Measurements from ENCODE around the gene CFAP251. TPM values are rescaled to one million over a fixed set of nuclear protein-coding genes. Genes with fewer than 3 reads are reported as not detected.

Gene CFAP251
- total and polyA plus RNA-seq, 2 donors (not counting 3 experiments of a cell fraction or from before 2014, with no cell fraction given): 3.3 to 4.0 TPM

DNA sequence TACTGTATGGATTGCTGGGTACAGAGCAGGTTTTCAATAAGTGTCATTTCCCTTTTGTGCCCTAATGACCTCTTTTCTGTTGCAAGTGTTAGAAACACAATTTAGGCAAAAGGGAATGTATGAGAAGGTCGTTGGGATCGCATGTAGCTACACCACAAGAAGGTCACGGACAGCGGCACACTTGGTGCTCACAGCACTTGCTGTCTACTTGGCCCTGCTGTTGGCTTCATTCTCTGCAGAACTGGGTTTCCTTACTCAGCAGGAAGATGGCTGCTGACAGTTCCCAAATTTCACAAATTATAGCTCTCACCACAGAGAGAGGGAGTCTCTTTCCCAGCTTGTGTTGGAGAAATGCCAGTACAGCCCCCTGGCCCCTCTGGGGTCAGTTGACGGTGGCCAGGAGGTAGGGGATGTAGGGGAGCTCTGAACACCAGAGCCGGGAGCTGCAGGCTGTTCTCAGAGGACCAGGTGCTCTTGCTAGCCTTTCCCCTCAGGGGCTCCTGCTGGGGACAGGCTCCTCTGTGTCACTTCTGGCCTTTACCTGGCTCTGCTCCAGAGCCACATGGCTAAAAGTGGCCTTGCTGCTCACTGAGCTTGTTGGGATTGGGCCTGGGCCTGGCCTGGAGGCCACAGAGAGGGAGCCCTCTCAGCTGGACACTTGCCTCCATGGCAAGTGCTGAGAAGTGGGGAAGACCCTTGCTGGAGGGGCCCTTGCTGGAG is 52.3 kb downstream of the CFAP251 start:
- H3K9ac ChIP-seq (replicated peaks; ENCODE audit: extremely low read depth, insufficient read depth, low read length): no peak overlapping the region
- no peak overlapping the region for H3K4me2 ChIP-seq (ENCODE audit: insufficient read depth, low read length)
- H3K9me1 ChIP-seq (replicated peaks; ENCODE audit: control insufficient read depth, extremely low read depth, insufficient read depth, low read length): no peaks in the 10 kb centered on the region
- H3K79me2 ChIP-seq (ENCODE audit: control insufficient read depth, insufficient read depth, low read length): no peaks in the 10 kb centered on the region
- dilution Hi-C loops (cut with MboI; ENCODE audit: extremely low pct_ligation_motif_present, low sequenced_read_pairs): no loop called here
- no peak for FAIRE-seq
- intact Hi-C loops (cut with micrococcal nuclease): no loop called here
- H3K36me3 ChIP-seq (ENCODE audit: control insufficient read depth in 2 of 2, extremely low read depth in 1 of 2, insufficient read depth in 2 of 2, low read length in 2 of 2): no peaks in the 10 kb centered on the region
- H3K4me1 ChIP-seq (ENCODE audit: control insufficient read depth, extremely low read depth, insufficient read depth, low read length): no peaks in the 10 kb centered on the region
- ChIA-PET CTCF (interaction anchor here (0.7 to 1.7 kb wide), 2 partner anchors 11 to 16 kb away, joined by 4 to 5 read pairs; no protein-coding TSS in a partner anchor), POLR2A (no interaction called here)
- no TSS peak for BruUV-seq (replicated peaks)
- H3K4me3 ChIP-seq (replicated peaks in 1 of 3; ENCODE audit: insufficient read depth in 1 of 3, low read depth in 1 of 3, low read length in 3 of 3): no peak overlapping the region
- H4K20me1 ChIP-seq (replicated peaks; ENCODE audit: control insufficient read depth, extremely low read depth, insufficient read depth, low read length): no peaks in the 10 kb centered on the region
- no peak for DNase-seq (ENCODE audit: low read depth, low spot score)
- TF ChIP-seq, protein P1, sequence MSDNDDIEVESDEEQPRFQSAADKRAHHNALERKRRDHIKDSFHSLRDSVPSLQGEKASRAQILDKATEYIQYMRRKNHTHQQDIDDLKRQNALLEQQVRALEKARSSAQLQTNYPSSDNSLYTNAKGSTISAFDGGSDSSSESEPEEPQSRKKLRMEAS (IDR thresholded peaks at IDR 0.05; ENCODE audit: insufficient read depth, insufficient read length): no peak
- TF ChIP-seq JUN (IDR thresholded peaks at IDR 0.05; ENCODE audit: borderline replicate concordance, insufficient read depth, insufficient read length, low read depth) (no peak), POLR2A (IDR thresholded peaks at IDR 0.05; ENCODE audit: low read depth, low read length) (no peak), POLR2AphosphoS5 (IDR thresholded peaks at IDR 0.05; ENCODE audit: insufficient read depth, low read depth, low read length) (no peak), FOS (IDR thresholded peaks at IDR 0.05; ENCODE audit: borderline replicate concordance, insufficient read depth, low read length) (no peak), GATA2 (IDR thresholded peaks at IDR 0.05; ENCODE audit: insufficient read depth, insufficient read length, low read depth, low read length) (no peak), MYC (IDR thresholded peaks at IDR 0.05; ENCODE audit: low read depth, low read length) (no peak), EZH2 (IDR thresholded peaks at IDR 0.05; ENCODE audit: borderline replicate concordance, low read depth, low read length, severe bottlenecking) (no peak)
- TF ChIP-seq, protein P2, sequence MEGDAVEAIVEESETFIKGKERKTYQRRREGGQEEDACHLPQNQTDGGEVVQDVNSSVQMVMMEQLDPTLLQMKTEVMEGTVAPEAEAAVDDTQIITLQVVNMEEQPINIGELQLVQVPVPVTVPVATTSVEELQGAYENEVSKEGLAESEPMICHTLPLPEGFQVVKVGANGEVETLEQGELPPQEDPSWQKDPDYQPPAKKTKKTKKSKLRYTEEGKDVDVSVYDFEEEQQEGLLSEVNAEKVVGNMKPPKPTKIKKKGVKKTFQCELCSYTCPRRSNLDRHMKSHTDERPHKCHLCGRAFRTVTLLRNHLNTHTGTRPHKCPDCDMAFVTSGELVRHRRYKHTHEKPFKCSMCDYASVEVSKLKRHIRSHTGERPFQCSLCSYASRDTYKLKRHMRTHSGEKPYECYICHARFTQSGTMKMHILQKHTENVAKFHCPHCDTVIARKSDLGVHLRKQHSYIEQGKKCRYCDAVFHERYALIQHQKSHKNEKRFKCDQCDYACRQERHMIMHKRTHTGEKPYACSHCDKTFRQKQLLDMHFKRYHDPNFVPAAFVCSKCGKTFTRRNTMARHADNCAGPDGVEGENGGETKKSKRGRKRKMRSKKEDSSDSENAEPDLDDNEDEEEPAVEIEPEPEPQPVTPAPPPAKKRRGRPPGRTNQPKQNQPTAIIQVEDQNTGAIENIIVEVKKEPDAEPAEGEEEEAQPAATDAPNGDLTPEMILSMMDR (IDR thresholded peaks at IDR 0.05; ENCODE audit: extremely low read depth in 1 of 2, insufficient read depth in 1 of 2, low read depth in 1 of 2, low read length in 2 of 2): no peak
- H3K27me3 ChIP-seq (ENCODE audit: control insufficient read depth in 2 of 2, insufficient read depth in 2 of 2, low read length in 2 of 2): no peaks in the 10 kb centered on the region
- H3K9me3 ChIP-seq (replicated peaks; ENCODE audit: control insufficient read depth, insufficient read depth, low read length): no peaks in the 10 kb centered on the region
- no peak overlapping the region for H3K27ac ChIP-seq (ENCODE audit: insufficient read depth, low read depth, low read length)
- H2AFZ ChIP-seq (ENCODE audit: low read depth, low read length): no peak overlapping the region
